Measurements from ENCODE around the gene PPP1R37.
A peak's percentile ranks its signal among the peaks of the same experiment; 100 is the strongest.

The PPP1R37 gene

DNA sequence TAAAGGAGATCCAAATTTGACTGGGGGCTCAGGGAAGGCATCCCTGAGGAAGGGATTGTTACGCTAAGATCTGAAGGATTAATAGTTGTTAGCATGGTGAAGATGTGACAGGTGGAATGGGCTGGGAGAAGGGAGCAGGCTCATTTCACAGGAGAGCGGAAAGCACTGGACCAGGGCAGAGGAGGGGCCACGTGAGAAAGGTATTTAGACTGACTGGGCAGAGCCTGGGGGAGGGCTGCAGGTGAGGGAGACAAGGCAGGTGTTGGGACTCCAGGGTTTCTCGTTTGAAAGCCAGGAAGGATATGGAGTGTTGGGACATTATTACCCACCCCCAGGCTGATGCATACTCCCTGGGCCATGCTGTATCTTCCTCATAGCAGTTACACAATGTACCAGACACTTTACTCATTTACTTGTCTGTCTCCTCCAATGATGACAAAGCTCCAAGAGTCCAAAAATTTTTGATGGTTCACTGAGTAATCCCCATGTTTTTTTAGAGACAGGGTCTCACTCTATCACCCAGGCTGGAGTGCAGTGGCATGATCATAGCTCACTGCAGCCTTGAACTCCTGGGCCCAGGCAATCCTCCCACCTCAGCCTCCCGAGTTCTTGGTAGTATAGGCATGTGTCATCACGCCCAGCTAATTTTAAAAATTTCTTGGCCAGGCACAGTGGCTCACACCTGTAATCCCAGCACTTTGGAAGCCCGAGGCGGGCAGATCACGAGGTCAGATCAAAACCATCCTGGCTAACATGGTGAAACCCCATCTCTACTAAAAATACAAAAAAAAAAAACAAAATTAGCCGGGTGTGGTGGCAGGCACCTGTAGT, 82.8 kb downstream of the PPP1R37 start:
- no peak for DNase-seq

DNA sequence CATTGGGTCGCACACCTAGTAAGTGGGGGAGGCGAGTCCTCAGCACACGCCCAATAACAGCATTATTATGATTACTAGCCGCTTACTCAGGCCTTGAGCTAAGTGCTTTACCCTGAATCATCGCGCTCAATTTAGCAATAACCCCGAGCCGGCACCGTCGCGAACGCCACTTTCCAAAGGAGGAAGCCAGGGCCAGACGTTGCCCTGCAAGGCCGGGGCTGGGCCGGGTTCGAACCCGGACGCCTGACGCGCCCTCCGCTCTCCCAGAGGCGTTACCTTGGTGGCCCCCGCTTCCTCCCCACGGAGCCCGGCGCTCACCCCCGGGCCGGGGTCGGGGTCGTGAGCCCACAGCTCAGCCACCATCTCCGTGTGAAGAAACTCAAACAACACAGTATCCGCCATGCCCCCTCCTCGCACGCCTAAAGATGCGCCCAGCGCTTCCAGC, 84.9 kb downstream of the PPP1R37 start, which contains the start of gene TRAPPC6A:
Gene TRAPPC6A (minus strand): TSS at position 421 of the 445 bp plus-strand sequence. CDS start 19 bp downstream, at position 402.
- peak; percentile 56 for DNase-seq

DNA sequence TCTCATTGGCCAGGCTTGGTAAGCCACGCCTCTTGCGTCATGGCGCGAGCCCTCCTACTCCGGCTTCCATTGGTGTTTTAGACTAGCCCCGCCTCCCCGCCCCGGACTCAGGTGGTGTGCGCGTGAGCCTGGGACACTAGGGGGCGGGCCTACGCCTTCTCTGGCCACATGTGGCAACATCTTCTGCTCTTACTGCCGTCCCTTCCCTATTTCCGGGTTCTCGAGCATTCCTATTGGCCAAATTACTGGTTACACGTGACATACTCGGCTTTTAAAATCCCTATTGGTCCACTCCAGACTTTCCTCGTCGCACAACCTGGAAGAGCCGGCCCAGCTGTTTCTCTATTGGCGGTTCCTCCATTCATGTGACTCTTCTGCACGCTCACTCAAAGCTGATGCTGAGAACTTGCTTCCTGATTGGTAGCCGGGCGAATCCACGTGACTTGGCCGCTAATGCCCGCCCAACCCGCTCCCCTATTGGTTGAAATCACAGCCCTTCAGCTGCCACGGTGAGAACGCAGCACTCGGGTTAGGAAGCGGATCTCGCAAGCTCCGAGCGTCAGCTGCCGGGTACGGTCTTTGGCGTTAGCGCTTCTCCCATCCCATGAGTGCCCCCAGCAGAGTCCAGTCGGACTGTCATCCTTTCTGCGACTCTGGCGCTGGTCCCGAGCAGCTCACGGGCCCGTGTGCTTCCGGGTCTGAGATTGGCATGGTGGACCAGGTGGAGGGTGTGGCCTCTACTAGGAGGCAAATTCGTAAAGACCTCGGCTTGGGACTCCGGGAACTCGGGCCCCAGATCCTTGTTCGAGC, 85.5 kb downstream of the PPP1R37 start, which contains the start of gene BLOC1S3:
Gene BLOC1S3 (plus strand): TSS at position 523 of the 810 bp plus-strand sequence. CDS start 513 bp downstream, outside the sequence.
- DNase-seq: peak; percentile 99

DNA sequence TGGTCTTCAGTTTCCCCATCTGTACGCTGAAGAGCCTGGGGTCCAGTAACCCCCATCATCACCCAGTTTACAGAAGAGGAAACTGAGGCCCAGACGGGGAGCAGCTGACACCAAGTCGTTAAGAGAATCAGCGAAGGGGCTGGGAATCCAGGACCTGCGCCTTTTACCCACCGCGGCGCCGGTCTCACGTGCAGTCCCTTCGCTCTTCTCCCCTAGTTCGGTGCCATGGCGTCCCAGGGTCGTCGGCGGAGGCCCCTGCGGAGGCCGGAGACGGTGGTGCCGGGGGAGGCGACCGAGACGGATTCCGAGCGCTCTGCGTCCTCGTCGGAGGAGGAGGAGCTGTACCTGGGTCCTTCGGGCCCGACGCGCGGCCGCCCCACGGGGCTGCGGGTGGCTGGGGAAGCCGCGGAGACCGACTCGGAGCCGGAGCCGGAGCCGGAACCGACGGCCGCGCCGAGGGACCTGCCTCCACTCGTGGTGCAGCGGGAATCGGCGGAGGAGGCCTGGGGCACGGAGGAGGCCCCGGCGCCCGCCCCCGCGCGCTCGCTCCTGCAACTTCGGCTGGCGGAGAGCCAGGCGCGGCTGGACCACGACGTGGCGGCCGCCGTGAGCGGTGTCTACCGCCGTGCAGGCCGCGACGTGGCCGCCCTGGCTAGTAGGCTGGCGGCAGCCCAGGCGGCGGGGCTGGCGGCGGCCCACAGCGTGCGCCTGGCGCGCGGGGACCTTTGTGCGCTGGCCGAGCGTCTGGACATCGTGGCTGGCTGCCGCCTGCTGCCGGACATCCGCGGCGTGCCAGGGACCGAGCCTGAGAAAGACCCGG, 86.3 kb downstream of the PPP1R37 start:
- no peak for DNase-seq

DNA sequence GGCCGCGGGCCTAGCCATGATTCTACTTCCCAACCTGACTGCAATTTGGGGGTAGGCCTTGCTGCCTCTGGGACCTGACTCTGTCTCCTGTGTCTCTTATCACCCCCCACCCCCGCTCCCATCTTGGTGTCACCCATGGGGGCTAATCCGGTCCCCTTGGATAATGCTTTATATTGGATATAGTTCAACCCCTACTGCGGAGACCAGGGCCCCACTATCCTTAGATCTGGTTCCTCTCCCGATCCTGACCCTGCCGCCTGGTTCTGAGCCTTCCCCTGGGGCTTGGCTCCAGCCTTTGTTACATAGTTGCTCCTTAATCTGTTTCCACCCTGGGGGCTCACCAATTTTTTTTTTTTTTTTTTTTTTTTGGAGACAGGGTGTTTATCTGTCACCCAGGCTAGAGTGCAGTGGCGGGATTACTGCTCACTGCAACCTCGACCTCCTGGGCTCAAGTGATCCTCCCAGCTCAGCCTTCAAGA, 87.0 kb downstream of the PPP1R37 start:
- no peak for DNase-seq

DNA sequence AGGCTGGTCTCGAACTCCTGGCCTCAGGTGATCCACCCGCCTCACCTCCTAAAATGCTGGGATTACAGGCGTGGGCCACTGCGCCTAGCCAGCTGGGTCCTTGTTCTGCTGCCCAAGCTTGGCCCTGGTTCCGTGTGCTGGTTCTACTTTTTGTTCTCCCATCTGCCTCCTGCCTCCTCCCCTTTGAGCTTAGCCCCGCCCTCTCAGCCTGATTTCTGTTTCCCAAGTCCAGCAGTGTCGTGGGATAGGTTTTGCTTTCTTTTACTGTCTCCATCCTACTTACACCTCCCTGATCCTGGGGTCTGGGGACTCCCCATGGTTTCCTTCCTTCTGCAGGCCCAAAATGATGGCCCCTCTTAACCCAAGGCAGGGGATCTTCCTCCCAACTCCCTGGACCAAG, 88.0 kb downstream of the PPP1R37 start:
- no peak for DNase-seq

DNA sequence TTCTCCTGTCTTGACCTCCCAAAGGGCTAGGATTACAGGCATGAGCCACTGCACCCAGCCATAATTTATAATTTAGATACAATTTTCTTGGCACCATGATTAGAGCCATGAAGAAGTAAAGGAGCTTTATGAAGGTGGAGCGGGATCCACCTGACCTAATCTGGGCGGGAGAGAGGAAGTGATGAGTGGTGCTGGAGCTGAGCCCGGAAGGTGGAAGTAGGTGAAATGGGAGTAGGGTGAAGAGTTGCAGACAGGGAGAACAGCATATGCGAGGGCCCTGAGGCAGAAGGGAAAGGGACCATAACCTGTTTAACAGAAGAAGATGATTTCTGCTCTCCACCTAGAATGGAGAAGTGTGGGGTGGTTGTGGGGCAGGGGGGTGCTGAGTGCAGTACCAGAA, 89.8 kb downstream of the PPP1R37 start:
- DNase-seq: no peak

DNA sequence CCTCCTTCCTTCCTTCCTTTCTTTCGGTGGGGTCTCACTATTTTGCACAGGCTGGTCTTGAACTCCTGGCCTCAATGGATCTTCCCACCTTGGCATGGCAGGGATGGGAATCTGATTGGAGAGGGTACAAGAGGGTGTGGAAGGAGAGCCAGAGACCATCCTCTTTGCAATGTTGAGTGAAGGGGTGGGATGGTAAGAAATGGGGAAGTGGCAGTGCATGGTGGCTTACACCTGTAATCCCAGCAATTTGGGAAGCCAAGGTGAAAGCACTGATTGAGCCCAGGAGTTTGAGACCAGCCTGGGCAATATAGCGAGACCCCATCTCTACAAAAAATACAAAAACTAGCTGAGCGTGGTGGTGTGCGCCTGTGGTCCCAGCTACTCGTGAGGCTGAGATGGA, 91.1 kb downstream of the PPP1R37 start:
- no peak for DNase-seq

DNA sequence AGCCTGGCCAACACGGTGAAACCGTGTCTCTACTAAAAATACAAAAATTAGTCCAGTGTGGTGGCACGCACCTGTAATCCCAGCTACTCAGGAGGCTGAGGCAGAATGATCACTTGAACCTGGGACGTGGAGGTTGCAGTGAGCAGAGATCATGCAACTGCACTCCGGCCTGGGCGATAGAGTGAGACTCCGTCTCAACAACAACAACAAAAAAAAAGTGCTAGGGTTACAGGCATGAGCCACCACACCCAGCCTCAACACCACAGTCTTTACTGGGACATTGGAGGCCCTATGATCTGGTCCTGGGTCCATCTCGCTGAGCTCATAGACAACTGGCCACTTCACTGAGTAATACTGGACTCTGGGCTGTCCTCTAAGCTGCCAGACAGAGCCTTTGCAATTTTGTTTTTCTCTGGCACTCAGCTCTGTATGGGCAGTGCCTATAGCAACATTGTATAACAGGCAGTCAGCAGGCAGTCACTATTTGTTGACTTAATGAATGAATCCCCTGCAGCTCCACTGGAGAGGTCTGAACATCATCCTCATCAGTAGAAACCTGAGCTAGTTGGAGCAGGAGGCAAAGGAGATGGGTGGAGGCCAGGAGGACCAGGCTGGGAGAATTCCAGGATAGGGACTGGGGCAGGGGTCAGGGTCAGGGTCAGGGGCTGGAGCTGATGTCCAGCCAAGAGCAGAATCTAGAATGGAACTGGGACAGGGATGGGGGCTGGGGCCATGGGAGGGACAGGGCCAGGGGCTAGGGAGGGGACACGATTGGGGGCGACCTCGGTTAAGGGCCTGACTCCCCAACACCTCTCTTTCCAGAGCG, 93.7 kb downstream of the PPP1R37 start:
- no peak for DNase-seq

DNA sequence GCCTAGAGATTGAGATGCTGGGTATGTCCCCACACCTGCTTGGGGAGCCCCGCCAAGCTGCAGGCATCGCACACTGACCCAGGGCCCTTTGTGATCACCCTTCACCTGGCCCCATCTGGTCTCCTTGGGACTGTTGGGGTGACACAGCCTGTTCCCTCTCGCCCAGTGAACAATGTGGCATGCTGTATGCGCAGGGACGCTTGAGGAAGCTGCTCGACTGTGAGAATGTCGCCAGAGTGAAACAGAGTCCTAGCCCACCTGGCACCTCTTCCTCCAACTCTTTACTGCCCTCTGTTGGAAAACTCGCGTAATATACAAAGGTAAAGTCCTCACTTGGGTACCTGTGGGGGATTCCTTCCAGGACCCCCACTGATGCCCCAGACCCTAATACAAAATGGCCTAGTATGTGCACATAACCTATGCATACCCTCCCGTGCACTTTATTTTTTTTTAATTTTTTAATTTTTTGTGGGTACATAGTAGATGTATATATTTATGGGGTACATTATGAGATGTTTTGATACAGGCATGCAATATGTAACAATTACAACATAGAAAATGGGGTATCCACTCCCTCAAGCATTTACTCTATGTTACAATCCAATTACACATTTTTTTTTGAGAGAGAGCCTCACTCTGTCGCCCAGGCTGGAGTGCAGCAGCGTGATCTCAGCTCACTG, 94.6 kb downstream of the PPP1R37 start:
- peak; percentile 1 for DNase-seq

DNA sequence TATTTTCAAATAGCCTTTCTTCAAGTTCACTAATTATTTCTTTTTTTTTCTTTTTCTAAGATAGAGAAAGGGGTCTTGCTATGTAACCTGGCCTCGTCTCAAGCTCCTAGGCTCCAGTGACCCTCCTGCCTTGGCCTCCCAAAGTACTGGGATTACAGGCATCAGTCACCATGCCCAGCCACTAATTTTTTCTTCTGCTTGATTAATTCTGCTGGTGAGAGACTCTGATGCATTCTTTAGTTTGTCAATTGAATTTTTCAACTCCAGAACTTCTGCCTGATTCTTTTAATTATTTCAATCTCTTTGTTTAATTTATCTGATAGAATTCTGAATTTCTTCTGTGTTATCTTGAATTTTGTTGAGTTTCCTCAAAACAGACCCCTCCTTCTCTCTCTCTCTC, 97.0 kb downstream of the PPP1R37 start:
- no peak for DNase-seq

DNA sequence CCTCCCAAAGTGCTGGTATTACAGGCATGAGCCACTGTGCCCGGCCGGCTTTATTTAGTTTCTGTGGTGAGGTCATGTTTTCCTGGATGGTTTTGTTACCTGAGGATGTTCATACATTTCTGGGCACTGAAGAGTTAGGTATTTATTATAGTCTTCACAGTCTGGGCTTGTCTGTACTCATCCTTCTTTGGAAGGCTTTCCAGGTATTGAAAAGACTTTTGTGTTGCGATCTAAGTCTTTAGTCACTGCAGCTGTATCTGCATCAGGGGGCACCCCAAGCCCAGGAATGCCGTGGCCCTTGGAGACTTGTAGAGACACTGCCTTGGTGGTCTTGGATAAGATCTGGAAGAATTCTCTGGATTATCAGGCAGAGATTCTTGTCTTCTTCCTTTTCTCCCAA, 98.4 kb downstream of the PPP1R37 start:
- DNase-seq: no peak

DNA sequence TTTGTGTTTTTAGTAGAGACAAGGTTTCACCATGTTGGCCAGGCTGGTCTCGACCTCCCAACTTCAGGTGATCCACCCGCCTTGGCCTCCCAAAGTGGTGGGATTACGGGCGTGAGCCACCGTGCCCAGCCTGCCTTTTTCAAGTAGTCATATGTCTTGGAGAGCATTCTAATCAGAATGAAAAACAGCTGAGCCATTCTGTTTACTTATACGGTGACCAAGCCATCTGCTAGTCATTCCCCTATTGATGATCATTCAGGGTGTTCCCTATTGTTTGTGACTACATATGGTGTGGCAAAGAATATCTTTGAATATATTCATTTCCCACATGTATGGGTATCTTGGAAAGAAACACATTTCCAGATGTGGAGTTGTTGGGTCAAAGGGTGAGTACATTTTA, 102.8 kb downstream of the PPP1R37 start:
- DNase-seq: no peak

Data from NCI-H2227 treated with DMSO at 0.1 percent for 48 hours (cell line).